Left renal cortex interstitium (tissue), 4 donors: ENCODE data around the gene ZNF304. TPM values are rescaled to one million over a fixed set of nuclear protein-coding genes. Genes with fewer than 3 reads are reported as not detected.

ENCODE experiments used
- DNase-seq, 4 donors: peaks; one replicate each; pipeline ENCODE4 v3.0.0-alpha.2; 2013; ENCODE audit warnings: low read depth in 4 of 4, low spot score in 2 of 4, missing footprints in 1 of 4
- polyA plus RNA-seq, 4 donors: library from polyadenylated mRNA; unstranded; fragments of 120-200 nt; gene quantifications; one replicate each; pipeline ENCODE4 v1.2.1, GENCODE V29; 2013; ENCODE audit not compliant: insufficient read length in 4 of 4

ZNF304 gene
- polyA plus RNA-seq = 10 to 100 TPM; 16.5 to 17.9 (median 17.4) TPM

- peak; percentile 72 to 93 (median 80) for DNase-seq
These were observed at the start of gene ZNF304 for GRCh38 chr19:57350877-57351805. TSS of gene ZNF304 (plus strand) at chr19:57351271. CDS start at chr19:57351665, 394 bp downstream.

- DNase-seq = no peak
These were observed 49.0 kb upstream of the ZNF304 start for GRCh38 chr19:57302020-57302465.

GRCh38 chr19:57302727-57303401 is 48.2 kb upstream of the ZNF304 start:
- DNase-seq = no peak

GRCh38 chr19:57305056-57305455 is 46.0 kb upstream of the ZNF304 start:
- no peak for DNase-seq

- DNase-seq = no peak
These were observed 42.6 kb upstream of the ZNF304 start for GRCh38 chr19:57308514-57308913.

- no peak for DNase-seq
These were observed 40.3 kb upstream of the ZNF304 start for GRCh38 chr19:57310792-57311191.

- DNase-seq = no peak
These were observed 36.9 kb upstream of the ZNF304 start for GRCh38 chr19:57314146-57314545.

- no peak for DNase-seq
These were observed 33.6 kb upstream of the ZNF304 start for GRCh38 chr19:57317503-57317902.

GRCh38 chr19:57319869-57320179 is 31.2 kb upstream of the ZNF304 start:
- DNase-seq = peak in 2 of 4 donors; percentile 13 to 28

- DNase-seq = peak; percentile 83 to 96 (median 90)
These were observed 30.6 kb upstream of the ZNF304 start, which contains the start of gene ZNF543 for GRCh38 chr19:57320180-57321084. TSS of gene ZNF543 (plus strand) at chr19:57320472. CDS start at chr19:57320854, 382 bp downstream.

GRCh38 chr19:57321116-57321515 is 30.0 kb upstream of the ZNF304 start:
- no peak for DNase-seq

- no peak for DNase-seq
These were observed 29.3 kb upstream of the ZNF304 start for GRCh38 chr19:57321751-57322150.

GRCh38 chr19:57324992-57325391 is 26.1 kb upstream of the ZNF304 start:
- DNase-seq = no peak

GRCh38 chr19:57327993-57328392 is 23.1 kb upstream of the ZNF304 start:
- no peak for DNase-seq

GRCh38 chr19:57334191-57334590 is 16.9 kb upstream of the ZNF304 start:
- no peak for DNase-seq

- DNase-seq = no peak
These were observed 12.2 kb upstream of the ZNF304 start for GRCh38 chr19:57338877-57339276.

GRCh38 chr19:57342582-57342981 is 8.5 kb upstream of the ZNF304 start:
- DNase-seq = no peak

GRCh38 chr19:57348136-57348535 is 2.9 kb upstream of the ZNF304 start:
- no peak for DNase-seq

- no peak for DNase-seq
These were observed 796 bp downstream of the ZNF304 start for GRCh38 chr19:57351867-57352266.

GRCh38 chr19:57355916-57356315 is 4.8 kb downstream of the ZNF304 start:
- DNase-seq = no peak

- DNase-seq = no peak
These were observed 6.3 kb downstream of the ZNF304 start for GRCh38 chr19:57357406-57357805.
